BJ (cell line): ENCODE measurements around the gene POMT2. TPM values are rescaled to one million over a fixed set of nuclear protein-coding genes. Genes with fewer than 3 reads are reported as not detected.

Experiments used
- CTCF ChIA-PET: fragments of 350-600 bp; formaldehyde crosslinking; extraction: SDS; loops from one replicate; lab custom pipeline; 2021; ENCODE audit warnings: antibody characterized with exemption, inconsistent platforms; lab: Yijun Ruan, JAX
- POLR2A ChIA-PET: fragments of 300-600 bp; sonication (Branson Sonifier 250); formaldehyde crosslinking; extraction: SDS; loops from one replicate; lab custom pipeline; 2021; ENCODE audit warnings: antibody characterized with exemption; lab: Charles Lee
- DNase-seq: peaks from one replicate; pipeline ENCODE4 v3.0.0-alpha.2; 2011; ENCODE audit warnings: low read depth
- H3K27me3 ChIP-seq: 2 replicates; pipeline ENCODE4 v1.6.0; 2011; ENCODE audit warnings: low read length; ENCODE audit not compliant: control insufficient read depth, insufficient read depth
- H3K36me3 ChIP-seq: 2 replicates; pipeline ENCODE4 v1.5.1; 2011; ENCODE audit warnings: low read length; ENCODE audit not compliant: control insufficient read depth, insufficient read depth
- H3K4me3 ChIP-seq: 2 replicates; pipeline ENCODE4 v1.5.1; 2011; ENCODE audit warnings: low read depth, mild to moderate bottlenecking, control low read depth, low read length
- CTCF ChIP-seq: IDR thresholded peaks from 2 replicates; pipeline ENCODE4 v1.5.1; 2011; ENCODE audit warnings: low read depth, mild to moderate bottlenecking, control low read depth, inconsistent platforms, low read length, moderate library complexity; ENCODE audit not compliant: insufficient read depth
- polyA plus RNA-seq: library from polyadenylated mRNA; depleted of rRNA; stranded (reverse); fragments of >200 nt; gene quantifications from 2 replicates; pipeline ENCODE4 v1.2.3, GENCODE V29; 2011

Gene POMT2
- polyA plus RNA-seq, 1 experiment: 23.3 TPM

GRCh38 chr14:77248666-77249065, 72.0 kb downstream of the POMT2 start:
- TF ChIP-seq CTCF: no peak
- ChIA-PET POLR2A (no interaction called here), CTCF (no interaction called here)
- Histone ChIP-seq H3K36me3 (no peaks in the 10 kb centered on the region), H3K4me3 (no peak overlapping the region), H3K27me3 (no peaks in the 10 kb centered on the region)
- DNase-seq: no peak

DNA sequence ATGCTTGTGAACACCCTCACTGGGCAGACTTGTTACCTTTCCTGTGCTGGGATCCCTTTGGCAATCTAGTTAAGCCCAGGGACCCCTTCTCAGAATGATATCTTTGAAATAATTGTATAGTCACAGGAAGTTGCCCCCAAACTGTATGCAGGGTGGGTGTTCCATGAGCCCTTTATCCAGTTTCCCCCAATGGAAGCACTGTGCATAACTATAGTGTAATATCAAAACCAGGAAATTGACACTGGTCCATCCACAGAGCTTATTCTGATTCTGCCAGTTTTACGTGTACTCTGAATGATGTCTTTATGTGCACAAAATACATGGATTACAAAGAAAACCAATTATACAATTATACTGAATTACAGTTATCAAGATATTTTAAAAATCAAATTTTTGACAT, 73.9 kb downstream of the POMT2 start:
- ChIA-PET CTCF (no interaction called here), POLR2A (no interaction called here)
- no peak for DNase-seq
- Histone ChIP-seq H3K36me3 (no peaks in the 10 kb centered on the region), H3K27me3 (no peaks in the 10 kb centered on the region), H3K4me3 (no peak overlapping the region)
- no peak for TF ChIP-seq CTCF

GRCh38 chr14:77245820-77246219, 74.9 kb downstream of the POMT2 start:
- CTCF ChIA-PET: interaction anchor here (1.1 kb wide), 1 partner anchor 17 kb away, joined by 3 read pairs; no protein-coding TSS in a partner anchor
- Histone ChIP-seq H3K27me3 (no peaks in the 10 kb centered on the region), H3K36me3 (no peaks in the 10 kb centered on the region), H3K4me3 (no peak overlapping the region)
- TF ChIP-seq CTCF: no peak
- DNase-seq: no peak
- POLR2A ChIA-PET: no interaction called here

GRCh38 chr14:77243853-77244252, 76.8 kb downstream of the POMT2 start:
- CTCF ChIA-PET: no interaction called here
- no peak for DNase-seq
- TF ChIP-seq CTCF: no peak
- no peaks in the 10 kb centered on the region for H3K36me3 ChIP-seq
- POLR2A ChIA-PET: no interaction called here
- no peaks in the 10 kb centered on the region for H3K27me3 ChIP-seq
- no peak overlapping the region for H3K4me3 ChIP-seq

DNA sequence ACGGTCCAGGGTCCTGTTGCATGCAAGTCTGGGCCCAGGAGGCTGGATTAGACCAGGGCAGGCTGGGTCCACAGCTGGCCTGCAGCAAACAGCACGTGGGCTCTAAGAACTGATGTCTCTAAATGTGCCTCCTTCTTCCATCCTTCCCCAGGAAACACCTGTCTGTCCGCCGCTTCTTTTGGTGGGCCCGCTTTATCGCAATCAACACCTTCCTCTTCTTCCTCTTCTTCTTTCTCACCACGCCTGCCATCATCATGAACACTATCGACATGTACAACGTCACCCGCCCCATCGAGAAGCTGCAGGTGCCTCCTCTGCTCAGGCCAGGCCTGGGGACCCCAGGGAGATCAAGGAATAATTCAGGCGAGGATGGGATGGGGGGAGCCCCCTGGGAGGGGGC, 77.9 kb downstream of the POMT2 start:
- no peak overlapping the region for H3K4me3 ChIP-seq
- CTCF ChIA-PET: no interaction called here
- no peak for TF ChIP-seq CTCF
- no peak for DNase-seq
- H3K27me3 ChIP-seq: no peaks in the 10 kb centered on the region; the same call in 1 of the 2 replicates
- H3K36me3 ChIP-seq: no peaks in the 10 kb centered on the region
- POLR2A ChIA-PET: no interaction called here
